Cortex of kidney (tissue), 1 donor: Measurements from ENCODE around the gene CLRN1.

Source experiments
- DNase-seq: peaks from one replicate; lab custom pipeline; 2025; lab: John Stamatoyannopoulos, UW

The CLRN1 gene

GRCh38 chr3:150921209-150921608 lies 51.3 kb downstream of the CLRN1 start:
- DNase-seq, result no peak

DNA sequence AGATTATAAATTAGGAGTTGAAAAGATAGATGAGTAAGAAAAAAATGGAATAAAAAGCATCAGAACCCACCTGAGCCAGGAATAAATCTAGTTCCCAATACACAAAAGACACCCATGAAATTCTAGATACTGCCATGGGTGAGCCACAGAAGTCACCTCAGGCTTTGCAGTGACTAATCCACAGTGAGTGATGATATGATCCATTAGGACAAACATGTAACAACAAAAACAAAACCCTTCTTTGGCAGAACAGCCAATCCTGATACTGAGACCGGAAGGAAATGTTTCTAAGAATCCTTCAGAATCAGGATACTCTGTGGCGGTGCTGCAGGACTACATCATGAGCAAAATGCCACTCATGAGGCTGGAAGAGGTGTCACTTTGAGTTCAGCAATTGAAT lies 52.3 kb downstream of the CLRN1 start:
- DNase-seq, result no peak

- no peak for DNase-seq
Observed at GRCh38 chr3:150917951-150918350, 54.6 kb downstream of the CLRN1 start.

DNA sequence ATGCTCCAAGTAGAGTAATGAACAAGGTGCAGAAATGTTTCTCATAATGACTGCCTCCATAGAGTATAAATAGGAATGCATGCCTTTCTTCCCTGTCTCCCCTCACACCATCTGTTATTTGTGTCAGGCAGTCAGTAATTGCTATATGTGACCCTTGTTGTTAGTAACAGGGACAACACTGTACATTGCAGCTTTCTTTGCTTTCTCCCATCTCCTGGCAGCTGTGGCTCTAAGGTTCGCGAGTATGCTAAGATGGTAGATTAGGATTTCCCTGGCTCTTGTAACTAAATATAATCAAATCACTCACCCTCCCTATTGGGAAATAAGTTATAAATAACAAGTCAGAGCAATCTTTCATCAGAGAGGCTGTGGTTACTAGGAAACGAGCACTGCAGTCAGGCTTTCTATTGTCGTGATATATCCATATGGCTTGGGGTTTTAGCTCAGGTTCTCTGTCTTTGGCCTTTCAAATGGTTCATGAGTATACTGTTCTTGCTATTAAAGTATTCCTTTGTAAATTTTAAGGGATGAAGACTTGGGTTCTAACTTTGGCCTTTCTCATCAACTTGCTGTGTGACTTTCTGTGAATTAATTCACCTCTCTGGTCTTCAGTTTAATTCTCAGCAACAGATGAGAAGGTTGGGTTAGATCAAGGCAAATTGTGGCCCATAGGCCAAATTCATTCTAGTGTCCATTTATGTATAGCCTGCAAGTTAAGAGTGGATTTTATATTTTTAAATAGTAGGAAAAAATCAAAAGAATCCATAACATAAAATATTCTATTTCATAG lies 59.2 kb downstream of the CLRN1 start:
- DNase-seq, result no peak

- no peak for DNase-seq
Observed at GRCh38 chr3:150912501-150912900, 60.0 kb downstream of the CLRN1 start.

GRCh38 chr3:150911771-150912170 lies 60.8 kb downstream of the CLRN1 start:
- no peak for DNase-seq

GRCh38 chr3:150906461-150906860 lies 66.1 kb downstream of the CLRN1 start:
- no peak for DNase-seq

DNA sequence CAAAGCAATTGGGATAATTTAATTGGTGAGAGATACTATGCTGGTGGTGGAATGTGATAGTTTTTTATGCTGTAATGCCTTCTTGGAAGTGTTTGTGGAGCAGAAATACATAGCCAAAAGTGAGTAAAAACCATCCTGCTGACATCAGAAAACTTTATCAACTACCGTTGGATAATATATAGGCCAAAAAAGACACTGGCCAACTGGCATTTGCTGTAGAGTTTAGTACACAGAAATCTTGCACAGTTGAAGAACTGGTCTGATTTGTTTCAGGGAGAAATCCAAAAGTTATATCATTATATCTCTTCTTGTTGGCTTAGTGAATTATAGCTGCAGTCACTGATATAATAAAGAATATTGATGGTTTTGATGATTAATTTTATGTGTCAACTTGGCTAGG lies 66.8 kb downstream of the CLRN1 start:
- DNase-seq, result no peak

GRCh38 chr3:150905339-150905738 lies 67.2 kb downstream of the CLRN1 start, which contains the start of gene MINDY4B:
Gene MINDY4B, minus strand, starts transcription at chr3:150905439. Its CDS starts 0 bp downstream, at chr3:150905439.
- no peak for DNase-seq

DNA sequence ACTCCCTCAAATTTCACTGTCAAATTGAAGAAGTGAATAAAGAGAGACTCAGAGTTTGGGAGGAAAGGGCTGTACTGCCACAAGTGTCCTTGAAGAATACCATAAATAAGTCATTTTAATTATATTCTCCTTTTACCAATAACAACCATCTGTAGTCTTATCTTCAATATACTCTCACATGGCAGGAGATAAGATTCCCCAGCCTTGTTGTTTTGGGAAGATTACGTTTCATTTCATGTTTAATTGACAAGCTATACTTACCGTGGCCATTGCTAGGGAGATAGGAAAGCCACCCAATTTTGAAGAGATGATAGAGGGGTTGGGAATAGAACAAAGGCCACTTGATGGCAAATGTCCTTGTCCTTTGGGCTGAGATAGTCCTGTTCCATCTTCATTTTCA lies 69.5 kb downstream of the CLRN1 start:
- no peak for DNase-seq

DNA sequence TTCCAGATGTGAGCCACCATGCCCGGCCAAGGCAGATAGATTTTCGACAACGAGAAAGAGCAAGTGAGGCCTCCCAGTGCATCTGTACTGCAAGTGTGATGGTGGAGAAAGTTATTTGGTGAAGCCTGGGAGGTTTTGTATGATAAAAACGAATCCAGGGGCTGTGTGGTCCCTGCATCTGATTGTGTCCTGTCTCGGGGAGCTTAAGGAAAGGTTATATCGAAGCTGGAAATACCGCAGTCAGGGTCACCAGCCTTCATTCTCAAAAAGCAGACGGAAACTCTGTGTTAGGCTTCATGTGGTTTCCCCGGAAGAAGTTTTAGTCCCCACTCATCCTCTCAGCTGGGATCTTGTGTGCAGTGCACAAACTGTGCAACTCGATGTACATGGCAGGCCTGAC lies 70.7 kb downstream of the CLRN1 start:
- DNase-seq, result no peak

DNA sequence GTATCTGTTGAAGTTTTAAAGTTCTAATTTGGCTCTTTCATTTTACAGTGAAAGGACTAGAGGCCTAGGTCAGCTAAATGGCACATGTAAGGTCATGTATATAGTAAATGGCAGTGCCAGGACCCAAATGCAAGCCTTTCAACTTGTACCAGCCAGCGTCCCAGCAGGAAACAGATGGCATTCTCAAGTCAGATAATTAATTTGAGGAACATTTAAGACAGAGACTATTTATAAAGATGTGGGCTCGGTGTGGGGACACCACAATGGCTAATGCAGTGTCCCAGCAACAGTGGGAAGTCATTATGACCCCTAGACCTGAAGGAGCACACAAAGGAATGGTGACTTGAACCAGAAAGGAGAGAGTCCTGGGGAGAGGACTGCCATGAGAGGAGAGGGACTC lies 73.4 kb downstream of the CLRN1 start:
- no peak for DNase-seq

GRCh38 chr3:150898046-150898754 lies 74.3 kb downstream of the CLRN1 start:
- DNase-seq, result no peak

GRCh38 chr3:150897592-150897991 lies 74.9 kb downstream of the CLRN1 start:
- no peak for DNase-seq

GRCh38 chr3:150890831-150891230 lies 81.7 kb downstream of the CLRN1 start:
- no peak for DNase-seq

GRCh38 chr3:150890295-150890694 lies 82.2 kb downstream of the CLRN1 start:
- no peak for DNase-seq

GRCh38 chr3:150889106-150889505 lies 83.4 kb downstream of the CLRN1 start:
- DNase-seq, result no peak

GRCh38 chr3:150887031-150887430 lies 85.5 kb downstream of the CLRN1 start:
- DNase-seq, result no peak

DNA sequence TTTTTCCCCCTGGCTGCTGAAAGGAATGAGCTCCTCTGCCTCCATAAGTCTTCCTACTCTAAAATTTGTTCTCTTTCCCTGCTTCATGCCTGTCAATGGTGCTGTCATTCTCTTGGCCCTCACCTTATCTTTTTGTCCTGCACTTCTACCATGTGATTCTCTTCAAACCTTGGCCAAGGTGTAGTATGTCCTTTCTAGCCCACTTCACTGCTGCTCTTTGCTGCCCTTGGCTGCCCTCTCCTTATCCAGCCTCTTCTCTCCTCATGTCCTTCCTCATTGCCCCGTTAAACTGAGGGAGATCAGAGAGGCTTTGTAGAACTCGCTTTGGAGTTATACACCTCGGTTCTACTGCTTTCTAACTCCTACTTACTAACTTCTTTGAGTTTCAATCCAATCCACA lies 87.0 kb downstream of the CLRN1 start:
- DNase-seq, result no peak

DNA sequence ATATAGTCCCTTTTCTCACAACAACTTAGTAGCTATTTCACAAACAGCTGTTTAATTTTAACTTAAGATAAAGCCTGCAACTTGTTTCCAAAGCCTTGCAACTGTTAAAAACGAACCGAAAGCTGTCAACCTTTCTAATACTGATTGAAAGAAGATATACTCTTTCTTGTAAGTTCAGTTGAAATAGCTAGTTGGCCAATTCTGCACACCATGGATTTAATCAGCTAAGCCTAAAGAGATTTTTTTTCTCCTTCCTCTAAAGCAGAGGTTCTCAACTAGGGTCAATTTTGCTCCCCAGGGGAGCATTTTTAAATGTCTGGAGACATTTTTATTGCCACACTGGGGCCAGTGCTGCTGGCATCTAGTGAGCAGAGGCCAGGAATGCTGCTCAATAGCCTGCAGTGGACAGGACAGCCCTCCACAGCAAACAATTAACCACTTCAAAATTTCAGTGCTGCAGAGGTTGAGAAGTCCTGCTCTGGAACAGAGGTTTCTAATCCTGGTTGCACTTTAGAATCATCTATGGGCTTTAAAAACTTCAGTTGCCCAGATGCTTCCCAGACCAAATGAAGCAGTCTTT lies 93.4 kb downstream of the CLRN1 start:
- DNase-seq, result no peak

- no peak for DNase-seq
Observed at GRCh38 chr3:150878290-150878689, 94.2 kb downstream of the CLRN1 start.

DNA sequence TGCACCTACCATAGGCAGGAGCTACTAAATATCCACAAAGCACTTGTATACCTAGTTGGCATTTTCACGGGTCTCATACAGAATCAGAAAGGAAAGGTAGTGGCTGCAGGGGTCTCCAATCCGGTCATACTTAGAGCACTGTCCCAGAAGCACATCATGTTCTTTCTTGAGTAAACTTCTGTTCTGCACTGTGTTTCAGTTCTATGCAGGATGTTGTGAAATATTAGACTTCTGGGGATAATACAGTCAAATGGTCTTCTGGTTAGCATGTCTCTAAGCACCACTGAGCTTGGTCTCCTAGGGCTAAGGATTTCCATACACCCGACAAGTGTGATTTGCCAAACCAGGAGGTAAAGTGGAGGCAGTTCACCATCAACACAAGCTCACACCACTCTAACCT lies 95.2 kb downstream of the CLRN1 start:
- no peak for DNase-seq

GRCh38 chr3:150876611-150877265 lies 95.8 kb downstream of the CLRN1 start:
- DNase-seq, result no peak
